ENCODE results near the gene H2BK1.

Gene H2BK1

GRCh38 chr7:151245360-151246101, 35.2 kb upstream of the H2BK1 start:
- Histone ChIP-seq H3K36me3 (ENCODE audit: control insufficient read depth, insufficient read depth, low read length) (no peaks in the 10 kb centered on the region), H3K9me3 (ENCODE audit: control insufficient read depth, low read length) (no peaks in the 10 kb centered on the region), H3K27ac (ENCODE audit: insufficient read depth, low read length, poor library complexity, severe bottlenecking) (no peak overlapping the region), H3K4me1 (ENCODE audit: control insufficient read depth, insufficient read depth, low read length, poor library complexity, severe bottlenecking) (peaks cover 41% of the 10 kb centered on the region), H3K27me3 (replicated peaks; ENCODE audit: control insufficient read depth, insufficient read depth, low read length, poor library complexity, severe bottlenecking) (peaks cover 25% of the 10 kb centered on the region), H3K4me3 (ENCODE audit: insufficient read depth, low read depth, low read length, poor library complexity, severe bottlenecking) (peak overlapping the region; percentile 28)
- peak; percentile 46 to 58 (median 54) for DNase-seq

- H3K4me1 ChIP-seq (ENCODE audit: control insufficient read depth, insufficient read depth, low read length, poor library complexity, severe bottlenecking), result peaks cover 41% of the 10 kb centered on the region
- DNase-seq, result no peak
- peak overlapping the region; percentile 28 for H3K4me3 ChIP-seq (ENCODE audit: insufficient read depth, low read depth, low read length, poor library complexity, severe bottlenecking)
- no peak overlapping the region for H3K27ac ChIP-seq (ENCODE audit: insufficient read depth, low read length, poor library complexity, severe bottlenecking)
- H3K27me3 ChIP-seq (replicated peaks; ENCODE audit: control insufficient read depth, insufficient read depth, low read length, poor library complexity, severe bottlenecking), result peaks cover 25% of the 10 kb centered on the region
- H3K36me3 ChIP-seq (ENCODE audit: control insufficient read depth, insufficient read depth, low read length), result no peaks in the 10 kb centered on the region
- H3K9me3 ChIP-seq (ENCODE audit: control insufficient read depth, low read length), result no peaks in the 10 kb centered on the region
Observed at GRCh38 chr7:151244841-151245346, 34.6 kb upstream of the H2BK1 start.

GRCh38 chr7:151244196-151244840, 34.0 kb upstream of the H2BK1 start:
- H3K27ac ChIP-seq (ENCODE audit: insufficient read depth, low read length, poor library complexity, severe bottlenecking), result no peak overlapping the region
- H3K4me1 ChIP-seq (ENCODE audit: control insufficient read depth, insufficient read depth, low read length, poor library complexity, severe bottlenecking), result peaks cover 40% of the 10 kb centered on the region
- no peaks in the 10 kb centered on the region for H3K9me3 ChIP-seq (ENCODE audit: control insufficient read depth, low read length)
- DNase-seq, result peak; percentile 26 to 41 (median 37)
- peaks cover under 1% of the 10 kb centered on the region for H3K36me3 ChIP-seq (ENCODE audit: control insufficient read depth, insufficient read depth, low read length)
- peak overlapping the region; percentile 28 for H3K4me3 ChIP-seq (ENCODE audit: insufficient read depth, low read depth, low read length, poor library complexity, severe bottlenecking)
- H3K27me3 ChIP-seq (replicated peaks; ENCODE audit: control insufficient read depth, insufficient read depth, low read length, poor library complexity, severe bottlenecking), result peaks cover 25% of the 10 kb centered on the region

- H3K4me3 ChIP-seq (ENCODE audit: insufficient read depth, low read depth, low read length, poor library complexity, severe bottlenecking), result peak overlapping the region; percentile 30
- no peak overlapping the region for H3K27ac ChIP-seq (ENCODE audit: insufficient read depth, low read length, poor library complexity, severe bottlenecking)
- H3K9me3 ChIP-seq (ENCODE audit: control insufficient read depth, low read length), result no peaks in the 10 kb centered on the region
- H3K36me3 ChIP-seq (ENCODE audit: control insufficient read depth, insufficient read depth, low read length), result peaks cover 8% of the 10 kb centered on the region
- peaks cover 38% of the 10 kb centered on the region for H3K4me1 ChIP-seq (ENCODE audit: control insufficient read depth, insufficient read depth, low read length, poor library complexity, severe bottlenecking)
- peak; percentile 26 to 53 (median 38) for DNase-seq
- peaks cover 25% of the 10 kb centered on the region for H3K27me3 ChIP-seq (replicated peaks; ENCODE audit: control insufficient read depth, insufficient read depth, low read length, poor library complexity, severe bottlenecking)
Observed at GRCh38 chr7:151243408-151244195, 33.3 kb upstream of the H2BK1 start.

- peak overlapping the region; percentile 30 for H3K4me3 ChIP-seq (ENCODE audit: insufficient read depth, low read depth, low read length, poor library complexity, severe bottlenecking)
- H3K36me3 ChIP-seq (ENCODE audit: control insufficient read depth, insufficient read depth, low read length), result peaks cover 14% of the 10 kb centered on the region
- DNase-seq, result no peak
- H3K9me3 ChIP-seq (ENCODE audit: control insufficient read depth, low read length), result no peaks in the 10 kb centered on the region
- no peak overlapping the region for H3K27ac ChIP-seq (ENCODE audit: insufficient read depth, low read length, poor library complexity, severe bottlenecking)
- H3K4me1 ChIP-seq (ENCODE audit: control insufficient read depth, insufficient read depth, low read length, poor library complexity, severe bottlenecking), result peaks cover 34% of the 10 kb centered on the region
- H3K27me3 ChIP-seq (replicated peaks; ENCODE audit: control insufficient read depth, insufficient read depth, low read length, poor library complexity, severe bottlenecking), result peaks cover 25% of the 10 kb centered on the region
Observed at GRCh38 chr7:151243045-151243349, 32.7 kb upstream of the H2BK1 start.

GRCh38 chr7:151242159-151243044, 32.1 kb upstream of the H2BK1 start:
- H3K4me3 ChIP-seq (ENCODE audit: insufficient read depth, low read depth, low read length, poor library complexity, severe bottlenecking), result no peak overlapping the region
- H3K4me1 ChIP-seq (ENCODE audit: control insufficient read depth, insufficient read depth, low read length, poor library complexity, severe bottlenecking), result peaks cover 29% of the 10 kb centered on the region
- peaks cover 19% of the 10 kb centered on the region for H3K27me3 ChIP-seq (replicated peaks; ENCODE audit: control insufficient read depth, insufficient read depth, low read length, poor library complexity, severe bottlenecking)
- no peak for DNase-seq
- no peaks in the 10 kb centered on the region for H3K9me3 ChIP-seq (ENCODE audit: control insufficient read depth, low read length)
- H3K36me3 ChIP-seq (ENCODE audit: control insufficient read depth, insufficient read depth, low read length), result peaks cover 20% of the 10 kb centered on the region
- H3K27ac ChIP-seq (ENCODE audit: insufficient read depth, low read length, poor library complexity, severe bottlenecking), result no peak overlapping the region

GRCh38 chr7:151241755-151242096, 31.4 kb upstream of the H2BK1 start:
- Histone ChIP-seq H3K27me3 (replicated peaks; ENCODE audit: control insufficient read depth, insufficient read depth, low read length, poor library complexity, severe bottlenecking) (peaks cover 14% of the 10 kb centered on the region), H3K9me3 (ENCODE audit: control insufficient read depth, low read length) (no peaks in the 10 kb centered on the region), H3K4me3 (ENCODE audit: insufficient read depth, low read depth, low read length, poor library complexity, severe bottlenecking) (no peak overlapping the region), H3K27ac (ENCODE audit: insufficient read depth, low read length, poor library complexity, severe bottlenecking) (no peak overlapping the region), H3K4me1 (ENCODE audit: control insufficient read depth, insufficient read depth, low read length, poor library complexity, severe bottlenecking) (peaks cover 29% of the 10 kb centered on the region), H3K36me3 (ENCODE audit: control insufficient read depth, insufficient read depth, low read length) (peaks cover 25% of the 10 kb centered on the region)
- DNase-seq, result no peak

- no peaks in the 10 kb centered on the region for H3K9me3 ChIP-seq (ENCODE audit: control insufficient read depth, low read length)
- H3K27ac ChIP-seq (ENCODE audit: insufficient read depth, low read length, poor library complexity, severe bottlenecking), result no peak overlapping the region
- peaks cover 31% of the 10 kb centered on the region for H3K36me3 ChIP-seq (ENCODE audit: control insufficient read depth, insufficient read depth, low read length)
- H3K4me1 ChIP-seq (ENCODE audit: control insufficient read depth, insufficient read depth, low read length, poor library complexity, severe bottlenecking), result peaks cover 29% of the 10 kb centered on the region
- H3K4me3 ChIP-seq (ENCODE audit: insufficient read depth, low read depth, low read length, poor library complexity, severe bottlenecking), result no peak overlapping the region
- no peak for DNase-seq
- peaks cover 12% of the 10 kb centered on the region for H3K27me3 ChIP-seq (replicated peaks; ENCODE audit: control insufficient read depth, insufficient read depth, low read length, poor library complexity, severe bottlenecking)
Observed at GRCh38 chr7:151240942-151241754, 30.9 kb upstream of the H2BK1 start.

GRCh38 chr7:151240536-151240935, 30.2 kb upstream of the H2BK1 start:
- Histone ChIP-seq H3K36me3 (ENCODE audit: control insufficient read depth, insufficient read depth, low read length) (peaks cover 37% of the 10 kb centered on the region), H3K27me3 (replicated peaks; ENCODE audit: control insufficient read depth, insufficient read depth, low read length, poor library complexity, severe bottlenecking) (peaks cover 6% of the 10 kb centered on the region), H3K27ac (ENCODE audit: insufficient read depth, low read length, poor library complexity, severe bottlenecking) (no peak overlapping the region), H3K9me3 (ENCODE audit: control insufficient read depth, low read length) (no peaks in the 10 kb centered on the region), H3K4me3 (ENCODE audit: insufficient read depth, low read depth, low read length, poor library complexity, severe bottlenecking) (no peak overlapping the region), H3K4me1 (ENCODE audit: control insufficient read depth, insufficient read depth, low read length, poor library complexity, severe bottlenecking) (peaks cover 24% of the 10 kb centered on the region)
- DNase-seq, result no peak
